ENCODE results near the gene SLC39A13. TPM values are rescaled to one million over a fixed set of nuclear protein-coding genes. Genes with fewer than 3 reads are reported as not detected.

The SLC39A13 gene
- total RNA-seq, 2 experiments from 2014 or later: 17.7 to 18.0 TPM

- no peak overlapping the region for H3K27ac Mint-ChIP-seq
- H3K4me1 Mint-ChIP-seq (ENCODE audit: low read depth): no peaks in the 10 kb centered on the region
- CTCF ChIA-PET: no interaction called here
- no peaks in the 10 kb centered on the region for H3K27me3 Mint-ChIP-seq
- POLR2A ChIA-PET: no interaction called here
- DNase-seq: no peak
- no peak overlapping the region for H3K4me3 Mint-ChIP-seq
- H3K36me3 Mint-ChIP-seq: peaks cover 35% of the 10 kb centered on the region
- H3K9me3 Mint-ChIP-seq: no peaks in the 10 kb centered on the region
- intact Hi-C loops (cut with micrococcal nuclease): no loop called here
These were observed 9.3 kb downstream of the SLC39A13 start for GRCh38 chr11:47417712-47418111.

GRCh38 chr11:47418454-47419259 is 10.3 kb downstream of the SLC39A13 start:
- intact Hi-C loops (cut with micrococcal nuclease): no loop called here
- DNase-seq: no peak
- peaks cover 41% of the 10 kb centered on the region for H3K36me3 Mint-ChIP-seq
- no peaks in the 10 kb centered on the region for H3K27me3 Mint-ChIP-seq
- no peak overlapping the region for H3K27ac Mint-ChIP-seq
- no peaks in the 10 kb centered on the region for H3K9me3 Mint-ChIP-seq
- H3K4me1 Mint-ChIP-seq (ENCODE audit: low read depth): no peaks in the 10 kb centered on the region
- H3K4me3 Mint-ChIP-seq: no peak overlapping the region
- ChIA-PET CTCF (no interaction called here), POLR2A (no interaction called here)

- peaks cover 42% of the 10 kb centered on the region for H3K36me3 Mint-ChIP-seq
- intact Hi-C loops (cut with micrococcal nuclease): loop anchor here (1.0 to 10.0 kb wide), 8 partner anchors 17 to 423 kb away; partner anchors contain the start of genes CELF1, FNBP4, KBTBD4 and NDUFS3
- DNase-seq: no peak
- POLR2A ChIA-PET: interaction anchor here (1.0 to 2.7 kb wide), 4 partner anchors 10 to 211 kb away, joined by 3 to 9 read pairs (median 4); partner anchors contain the start of genes ACP2, DDB2 and SLC39A13
- H3K27me3 Mint-ChIP-seq: no peaks in the 10 kb centered on the region
- peaks cover 26% of the 10 kb centered on the region for H3K4me1 Mint-ChIP-seq (ENCODE audit: low read depth)
- H3K9me3 Mint-ChIP-seq: no peaks in the 10 kb centered on the region
- CTCF ChIA-PET: interaction anchor here (0.6 to 6.2 kb wide), 5 partner anchors 14 to 151 kb away, joined by 3 to 59 read pairs (median 4); no protein-coding TSS in a partner anchor
- H3K4me3 Mint-ChIP-seq: peak overlapping the region; percentile 100
- peak overlapping the region; percentile 95 for H3K27ac Mint-ChIP-seq
These were observed 17.2 kb downstream of the SLC39A13 start for GRCh38 chr11:47425611-47426010.

GRCh38 chr11:47426062-47426956 is 17.9 kb downstream of the SLC39A13 start, which contains the start of gene PSMC3:
Gene PSMC3, minus strand, starts transcription at chr11:47426439. Its CDS starts 160 bp downstream, at chr11:47426279.
- Mint-ChIP-seq H3K36me3 (peaks cover 40% of the 10 kb centered on the region), H3K4me3 (peak within 1 kb of the TSS; percentile 100), H3K27ac (peak within 1 kb of the TSS; percentile 95), H3K4me1 (ENCODE audit: low read depth) (peaks cover 26% of the 10 kb centered on the region), H3K27me3 (no peaks in the 10 kb centered on the region), H3K9me3 (no peaks in the 10 kb centered on the region)
- peak; percentile 99 for DNase-seq
- ChIA-PET CTCF (interaction anchor here (0.8 to 6.2 kb wide), 5 partner anchors 15 to 210 kb away, joined by 3 to 59 read pairs (median 4); no protein-coding TSS in a partner anchor), POLR2A (interaction anchor here (1.0 to 2.7 kb wide), 7 partner anchors 16 to 212 kb away, joined by 3 to 9 read pairs (median 4); partner anchors contain the start of genes ACP2, DDB2, PTPMT1 and SLC39A13)
- intact Hi-C loops (cut with micrococcal nuclease): loop anchor here (1.0 to 10.0 kb wide), 8 partner anchors 18 to 422 kb away; partner anchors contain the start of genes CELF1, FNBP4, KBTBD4 and NDUFS3

GRCh38 chr11:47430524-47430923 is 22.1 kb downstream of the SLC39A13 start:
- no peak overlapping the region for H3K4me3 Mint-ChIP-seq
- no peak overlapping the region for H3K27ac Mint-ChIP-seq
- H3K4me1 Mint-ChIP-seq (ENCODE audit: low read depth): peaks cover 8% of the 10 kb centered on the region
- no peaks in the 10 kb centered on the region for H3K9me3 Mint-ChIP-seq
- intact Hi-C loops (cut with micrococcal nuclease): no loop called here
- ChIA-PET POLR2A (no interaction called here), CTCF (no interaction called here)
- peaks cover 7% of the 10 kb centered on the region for H3K36me3 Mint-ChIP-seq
- no peak for DNase-seq
- no peaks in the 10 kb centered on the region for H3K27me3 Mint-ChIP-seq

- H3K9me3 Mint-ChIP-seq: no peaks in the 10 kb centered on the region
- no peak for DNase-seq
- POLR2A ChIA-PET: interaction anchor here (0.6 kb wide), 1 partner anchor 144 kb away, joined by 4 read pairs; no protein-coding TSS in a partner anchor
These were observed 23.1 kb downstream of the SLC39A13 start for GRCh38 chr11:47431356-47432083.

GRCh38 chr11:47433157-47433556 is 24.8 kb downstream of the SLC39A13 start:
- no peak for DNase-seq
- Mint-ChIP-seq H3K36me3 (no peaks in the 10 kb centered on the region), H3K4me3 (no peak overlapping the region), H3K27ac (no peak overlapping the region), H3K27me3 (no peaks in the 10 kb centered on the region), H3K4me1 (ENCODE audit: low read depth) (no peaks in the 10 kb centered on the region), H3K9me3 (no peaks in the 10 kb centered on the region)
- intact Hi-C loops (cut with micrococcal nuclease): no loop called here
- POLR2A ChIA-PET: no interaction called here
- CTCF ChIA-PET: interaction anchor here (0.6 kb wide), 1 partner anchor 47 kb away, joined by 3 read pairs; no protein-coding TSS in a partner anchor

More at GRCh38 chr11:47431356-47432083, 23.1 kb downstream of the SLC39A13 start:
- Mint-ChIP-seq H3K27ac (no peak overlapping the region), H3K27me3 (no peaks in the 10 kb centered on the region), H3K36me3 (no peaks in the 10 kb centered on the region), H3K4me1 (ENCODE audit: low read depth) (peaks cover 2% of the 10 kb centered on the region), H3K4me3 (no peak overlapping the region)
- intact Hi-C loops (cut with micrococcal nuclease): no loop called here
- CTCF ChIA-PET: no interaction called here

GRCh38 chr11:47434011-47434786 is 25.8 kb downstream of the SLC39A13 start:
- Mint-ChIP-seq H3K27me3 (no peaks in the 10 kb centered on the region), H3K4me1 (ENCODE audit: low read depth) (no peaks in the 10 kb centered on the region), H3K4me3 (no peak overlapping the region), H3K27ac (no peak overlapping the region), H3K36me3 (no peaks in the 10 kb centered on the region), H3K9me3 (no peaks in the 10 kb centered on the region)
- intact Hi-C loops (cut with micrococcal nuclease): no loop called here
- no peak for DNase-seq
- ChIA-PET POLR2A (no interaction called here), CTCF (interaction anchor here (0.6 kb wide), 1 partner anchor 48 kb away, joined by 3 read pairs; no protein-coding TSS in a partner anchor)

GRCh38 chr11:47435687-47436086 is 27.3 kb downstream of the SLC39A13 start:
- intact Hi-C loops (cut with micrococcal nuclease): no loop called here
- ChIA-PET CTCF (no interaction called here), POLR2A (no interaction called here)
- Mint-ChIP-seq H3K4me1 (ENCODE audit: low read depth) (no peaks in the 10 kb centered on the region), H3K27ac (no peak overlapping the region), H3K36me3 (no peaks in the 10 kb centered on the region), H3K4me3 (no peak overlapping the region), H3K9me3 (no peaks in the 10 kb centered on the region), H3K27me3 (no peaks in the 10 kb centered on the region)
- DNase-seq: no peak

GRCh38 chr11:47436726-47437125 is 28.3 kb downstream of the SLC39A13 start:
- no peak overlapping the region for H3K27ac Mint-ChIP-seq

GRCh38 chr11:47437218-47437745 is 28.9 kb downstream of the SLC39A13 start:
- H3K27me3 Mint-ChIP-seq: no peaks in the 10 kb centered on the region
- no peak overlapping the region for H3K4me3 Mint-ChIP-seq
- intact Hi-C loops (cut with micrococcal nuclease): no loop called here
- CTCF ChIA-PET: no interaction called here
- POLR2A ChIA-PET: no interaction called here
- no peaks in the 10 kb centered on the region for H3K36me3 Mint-ChIP-seq
- H3K27ac Mint-ChIP-seq: no peak overlapping the region
- H3K9me3 Mint-ChIP-seq: no peaks in the 10 kb centered on the region
- no peaks in the 10 kb centered on the region for H3K4me1 Mint-ChIP-seq (ENCODE audit: low read depth)
- no peak for DNase-seq

More at GRCh38 chr11:47436726-47437125, 28.3 kb downstream of the SLC39A13 start:
- no peak for DNase-seq
- Mint-ChIP-seq H3K36me3 (no peaks in the 10 kb centered on the region), H3K9me3 (no peaks in the 10 kb centered on the region), H3K4me1 (ENCODE audit: low read depth) (no peaks in the 10 kb centered on the region), H3K4me3 (no peak overlapping the region), H3K27me3 (no peaks in the 10 kb centered on the region)
- POLR2A ChIA-PET: no interaction called here
- CTCF ChIA-PET: no interaction called here
- intact Hi-C loops (cut with micrococcal nuclease): no loop called here
